Stimulated activated CD8-positive, alpha-beta memory T cell treated with anti-CD3 and anti-CD28 coated beads, Interleukin-4, amount 100 ng/mL, for 24 hours (primary cell): ENCODE results near the gene KLC1.

Source experiments
- DNase-seq: peaks from one replicate; pipeline ENCODE4 v3.0.0-alpha.2; 2020; ENCODE audit warnings: low read depth

Gene KLC1

GRCh38 chr14:103735815-103736545, 107.0 kb downstream of the KLC1 start:
- DNase-seq: no peak

- DNase-seq: no peak
Measured at GRCh38 chr14:103736546-103737431, 107.8 kb downstream of the KLC1 start.

- no peak for DNase-seq
Measured at GRCh38 chr14:103737432-103738045, 108.5 kb downstream of the KLC1 start.

- no peak for DNase-seq
Measured at GRCh38 chr14:103738166-103738565, 109.2 kb downstream of the KLC1 start.

GRCh38 chr14:103738701-103739451, 109.9 kb downstream of the KLC1 start:
- no peak for DNase-seq

GRCh38 chr14:103739466-103739792, 110.4 kb downstream of the KLC1 start:
- DNase-seq: no peak

- no peak for DNase-seq
Measured at GRCh38 chr14:103739793-103740501, 110.9 kb downstream of the KLC1 start.

- DNase-seq: no peak
Measured at GRCh38 chr14:103740991-103741689, 112.1 kb downstream of the KLC1 start.

- no peak for DNase-seq
Measured at GRCh38 chr14:103741876-103742275, 112.9 kb downstream of the KLC1 start.

GRCh38 chr14:103742499-103743255, 113.7 kb downstream of the KLC1 start:
- DNase-seq: no peak

GRCh38 chr14:103743691-103744090, 114.7 kb downstream of the KLC1 start:
- DNase-seq: no peak

- DNase-seq: no peak
Measured at GRCh38 chr14:103744621-103745395, 115.8 kb downstream of the KLC1 start.

GRCh38 chr14:103745424-103745823, 116.4 kb downstream of the KLC1 start:
- no peak for DNase-seq

- no peak for DNase-seq
Measured at GRCh38 chr14:103746701-103747100, 117.7 kb downstream of the KLC1 start.

GRCh38 chr14:103748534-103748857, 119.5 kb downstream of the KLC1 start:
- DNase-seq: peak; percentile 44

GRCh38 chr14:103749452-103749851, 120.4 kb downstream of the KLC1 start:
- DNase-seq: no peak

- no peak for DNase-seq
Measured at GRCh38 chr14:103749860-103750259, 120.8 kb downstream of the KLC1 start.
